NOMO-1 (cell line): ENCODE data around the gene ARRDC4.
"Not testable (repeated sequence)": the region's sequence is repeated elsewhere in the genome, so short reads cannot be mapped to it uniquely, and the experiment has no call there.

Experiments used
- DNase-seq, 2 experiments: peaks; one replicate each; lab custom pipeline; 2025; ENCODE audit not compliant: unreplicated experiment in 2 of 2; lab: John Stamatoyannopoulos, UW

ARRDC4 gene

DNA sequence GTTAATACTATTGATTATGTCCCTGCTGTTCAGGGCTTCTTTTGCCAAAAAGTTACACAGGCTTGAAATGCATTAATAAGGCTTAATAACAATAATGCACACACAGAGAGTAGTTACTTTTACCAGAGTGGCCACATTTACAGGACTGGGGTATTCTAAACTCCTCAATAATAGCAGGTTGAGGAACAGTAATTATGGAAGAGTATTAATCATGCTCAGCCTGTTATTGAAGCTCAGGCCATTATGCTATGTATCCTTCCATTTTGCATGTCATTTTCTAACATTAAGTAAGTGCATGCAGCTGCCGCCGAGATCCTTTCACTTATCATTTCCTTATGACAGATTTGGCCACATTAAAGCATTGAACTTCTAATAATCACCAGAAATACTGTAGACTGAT, 5.7 kb downstream of the ARRDC4 start:
- DNase-seq, result no peak

DNA sequence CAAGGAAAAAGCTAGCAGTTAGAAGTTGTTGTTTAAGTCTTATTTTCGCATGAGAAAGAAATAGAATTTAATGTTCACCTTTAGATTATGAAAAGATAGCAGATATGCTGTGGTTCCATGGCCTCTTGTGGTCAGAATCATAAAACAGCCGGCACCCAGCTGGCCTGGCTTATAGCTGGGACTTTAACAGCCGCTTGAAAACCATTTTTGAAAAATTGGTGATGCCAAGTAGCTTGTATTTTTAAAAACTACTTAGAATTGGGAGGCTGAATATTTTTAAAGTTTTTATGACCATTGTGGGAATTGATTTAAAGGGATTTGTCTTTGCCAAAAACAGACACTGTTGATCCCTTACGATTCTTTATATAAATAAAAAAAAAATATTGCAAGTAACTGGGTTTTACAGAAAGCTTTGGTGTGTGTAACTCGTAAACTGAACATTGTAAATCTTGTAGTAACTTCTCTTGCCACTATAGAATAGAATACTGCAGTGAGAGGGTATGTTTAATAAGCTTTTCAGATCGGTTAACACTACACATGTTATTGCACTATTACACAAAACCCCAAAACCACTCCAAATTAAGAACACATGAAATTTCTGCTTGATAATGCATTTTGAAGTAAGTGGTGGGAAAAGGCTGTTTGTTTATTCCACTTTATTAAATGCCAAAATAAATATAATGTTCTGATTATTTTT, 6.6 kb downstream of the ARRDC4 start:
- DNase-seq, result no peak

DNA sequence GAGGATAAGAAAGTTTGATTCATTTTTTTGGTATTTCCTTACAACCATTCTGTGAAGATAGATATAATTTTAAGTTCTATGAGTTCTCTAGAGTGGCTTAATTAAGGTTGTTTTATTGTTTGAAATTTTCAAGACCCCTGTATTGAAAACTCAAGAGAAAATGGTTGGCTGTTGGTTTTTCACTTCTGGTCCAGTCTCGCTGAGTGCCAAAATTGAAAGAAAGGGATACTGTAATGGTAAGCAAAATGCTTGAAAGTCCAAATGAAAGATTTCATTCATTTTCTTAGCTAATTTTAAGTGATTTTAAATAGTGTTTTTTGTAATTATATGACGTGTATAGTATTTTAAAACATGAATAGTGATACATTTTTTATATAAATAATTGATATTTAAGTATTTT, 7.4 kb downstream of the ARRDC4 start:
- no peak for DNase-seq

DNA sequence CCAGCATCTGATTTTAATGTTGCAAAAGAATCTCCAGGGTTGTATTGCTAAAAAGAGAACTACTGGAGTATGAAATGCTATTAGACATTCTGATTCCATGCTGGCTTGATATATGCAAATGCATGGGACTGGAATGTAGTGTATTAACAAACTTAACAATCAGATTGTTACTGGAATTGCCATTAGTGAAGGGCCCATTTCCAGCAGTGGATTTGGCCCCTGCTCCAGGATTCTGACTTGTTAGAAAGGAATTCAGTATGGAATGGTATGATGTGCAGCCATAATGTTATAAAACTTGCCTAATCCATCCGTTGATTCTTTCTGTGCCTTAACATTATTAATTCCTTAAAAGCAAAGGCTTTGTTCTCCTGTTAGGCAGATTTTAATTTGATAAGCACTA, 7.9 kb downstream of the ARRDC4 start:
- no peak for DNase-seq

DNA sequence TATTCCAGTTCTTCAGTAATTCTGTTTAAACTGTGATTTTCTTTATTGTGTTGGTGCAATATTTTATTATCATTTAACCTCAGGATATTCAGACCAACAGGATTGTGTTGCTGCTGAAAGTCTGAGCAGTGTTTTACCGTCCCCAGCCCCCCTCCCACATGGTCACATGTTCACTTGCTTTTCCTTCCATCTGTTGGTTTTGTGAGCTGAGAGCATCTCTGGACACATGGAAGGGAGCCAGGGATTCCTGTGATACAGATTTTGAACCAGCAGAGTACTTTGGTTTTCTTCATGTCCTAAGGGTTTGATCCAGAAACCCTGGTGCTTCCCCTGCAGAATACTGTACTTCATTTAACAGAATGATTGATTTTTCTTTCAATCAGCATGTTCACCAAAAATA, 11.9 kb downstream of the ARRDC4 start:
- DNase-seq, result no peak

DNA sequence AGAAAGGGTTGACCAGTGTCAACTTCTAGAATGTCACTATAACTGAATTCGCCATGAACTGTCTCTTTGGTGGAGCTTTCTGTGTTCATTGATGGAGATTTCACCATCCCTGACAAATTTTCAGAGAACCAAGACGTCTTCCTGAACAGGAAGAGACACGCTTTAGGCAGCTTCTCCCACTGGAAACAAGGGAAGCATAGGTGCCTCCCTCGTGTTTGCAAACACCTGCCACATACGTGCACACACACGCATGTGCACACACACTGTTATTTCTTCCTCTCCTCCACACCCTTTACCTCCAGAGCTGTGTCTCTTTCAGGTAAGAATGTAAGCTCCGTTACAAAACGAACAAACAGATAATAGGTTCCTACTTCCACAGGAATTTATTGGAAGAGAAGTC, 15.6 kb downstream of the ARRDC4 start:
- DNase-seq, result no peak

DNA sequence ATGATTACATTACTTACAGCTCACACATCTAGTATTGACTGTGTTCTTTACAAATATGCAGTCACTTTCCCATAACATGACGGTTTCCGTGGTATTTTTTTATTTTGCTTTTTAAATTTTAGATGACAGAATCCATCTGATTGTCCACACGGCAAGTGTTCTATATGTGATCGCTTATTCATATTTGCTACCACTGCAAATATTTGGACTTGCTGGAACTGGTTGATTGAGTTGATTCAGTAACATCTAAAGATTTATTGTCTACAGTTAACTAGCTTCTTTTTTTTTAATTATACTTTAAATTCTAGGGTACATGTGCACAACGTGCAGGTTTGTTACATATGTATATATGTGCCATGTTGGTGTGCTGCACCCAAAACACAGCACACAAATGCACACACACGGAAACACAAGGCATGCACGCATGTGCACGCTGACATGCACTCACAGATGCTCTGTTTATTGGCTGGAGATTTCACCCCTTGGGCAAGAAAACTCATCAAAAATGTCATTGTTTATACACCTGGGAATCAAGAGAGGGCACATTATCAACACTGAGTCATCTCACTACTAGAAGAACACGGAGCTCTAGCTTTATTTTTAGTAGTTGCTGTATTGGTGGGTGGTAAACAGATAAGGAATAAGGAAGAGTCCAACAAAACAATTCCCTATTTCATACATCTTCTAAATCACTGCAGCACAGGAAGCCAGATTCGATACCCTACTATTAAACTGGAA, 16.4 kb downstream of the ARRDC4 start:
- no peak for DNase-seq

DNA sequence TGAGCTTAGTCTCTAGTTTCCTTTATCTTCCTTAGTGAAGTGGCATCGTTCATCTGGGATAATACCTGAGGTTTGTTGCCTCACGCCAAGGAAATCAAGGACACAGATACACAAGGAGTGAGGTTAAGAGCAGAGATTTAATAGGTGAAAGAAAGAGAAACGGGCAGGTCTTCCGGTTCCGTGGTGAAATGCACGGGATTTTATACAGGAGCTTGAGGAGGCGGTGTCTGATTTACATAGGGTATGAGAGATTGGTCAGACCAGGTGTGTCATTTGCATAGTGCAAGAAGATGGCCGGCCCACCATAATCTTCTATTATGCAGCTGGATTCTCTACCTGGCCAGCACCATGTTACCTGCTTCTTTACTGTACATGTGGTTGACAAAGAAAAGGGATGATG, 17.2 kb downstream of the ARRDC4 start:
- no peak for DNase-seq

DNA sequence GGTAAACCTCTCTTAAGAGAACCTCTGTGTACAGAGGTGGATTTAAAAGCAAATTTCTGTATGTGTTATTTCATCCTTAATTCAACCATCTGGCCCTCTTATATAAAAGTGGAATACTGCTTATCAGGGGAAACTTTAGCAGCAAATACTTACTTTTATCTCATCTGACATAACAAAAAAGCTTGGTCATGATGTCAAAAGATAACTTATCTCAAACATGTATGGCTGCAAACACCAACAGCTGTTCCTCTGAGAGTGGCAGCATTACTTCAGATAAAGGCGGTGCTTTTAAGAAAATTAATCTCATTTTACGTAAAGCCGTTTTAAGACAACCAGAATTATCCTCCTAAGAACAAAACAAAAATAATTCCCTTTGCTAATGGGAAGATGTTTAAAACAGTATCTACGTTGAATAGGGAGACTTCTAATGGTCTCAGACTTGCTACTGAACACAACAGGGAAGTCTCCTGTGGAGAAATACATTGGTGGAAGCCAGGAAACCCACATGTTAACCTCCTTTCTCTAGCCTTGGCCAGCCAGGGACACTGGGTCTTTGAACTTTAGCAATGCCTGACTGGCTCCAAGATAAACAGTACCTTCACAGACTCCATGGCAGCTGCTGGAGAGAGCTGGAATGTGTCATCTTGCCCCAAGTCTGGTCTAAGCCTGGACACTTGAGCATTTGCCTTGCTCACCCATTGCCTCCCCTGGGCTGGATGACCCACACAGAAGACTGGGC, 18.1 kb downstream of the ARRDC4 start:
- DNase-seq, result no peak

DNA sequence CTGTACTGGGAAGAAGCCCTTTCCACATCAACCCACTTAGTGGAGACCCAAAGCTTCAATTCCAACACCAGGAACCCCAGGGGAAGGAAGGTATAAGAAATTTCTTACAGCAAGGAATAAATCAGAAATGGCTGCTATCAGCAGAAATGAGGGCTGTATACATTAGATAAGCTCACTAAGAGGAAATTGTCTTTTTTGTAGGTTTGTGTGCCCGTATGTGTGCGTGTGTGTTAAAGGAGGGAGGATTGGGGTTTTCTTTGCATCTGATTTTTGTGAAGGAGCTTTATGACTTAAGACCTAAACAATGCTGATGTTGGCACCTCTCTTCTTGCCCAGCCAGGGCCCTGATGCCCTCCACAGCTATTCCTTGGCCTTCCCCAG, 18.6 kb downstream of the ARRDC4 start:
- DNase-seq, result no peak

DNA sequence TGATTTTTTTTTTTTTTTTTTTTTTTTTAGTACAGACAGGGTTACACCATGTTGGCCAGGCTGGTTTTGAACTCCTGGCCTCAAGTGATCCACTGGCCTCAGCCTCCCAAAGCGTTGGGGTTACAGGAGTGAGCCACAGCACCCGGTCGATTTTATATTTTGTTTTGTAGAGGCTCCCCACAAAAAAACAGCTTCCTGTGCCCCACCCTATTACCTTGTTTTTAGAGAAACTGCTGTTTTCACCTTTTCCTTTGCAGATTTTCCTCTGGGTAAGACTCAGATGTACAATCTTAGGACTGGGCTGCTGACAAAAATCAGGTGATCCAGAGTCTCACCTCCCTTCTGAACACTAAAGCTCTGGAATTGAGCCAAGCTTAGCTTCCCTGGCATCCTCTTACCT, 20.6 kb downstream of the ARRDC4 start:
- no peak for DNase-seq

DNA sequence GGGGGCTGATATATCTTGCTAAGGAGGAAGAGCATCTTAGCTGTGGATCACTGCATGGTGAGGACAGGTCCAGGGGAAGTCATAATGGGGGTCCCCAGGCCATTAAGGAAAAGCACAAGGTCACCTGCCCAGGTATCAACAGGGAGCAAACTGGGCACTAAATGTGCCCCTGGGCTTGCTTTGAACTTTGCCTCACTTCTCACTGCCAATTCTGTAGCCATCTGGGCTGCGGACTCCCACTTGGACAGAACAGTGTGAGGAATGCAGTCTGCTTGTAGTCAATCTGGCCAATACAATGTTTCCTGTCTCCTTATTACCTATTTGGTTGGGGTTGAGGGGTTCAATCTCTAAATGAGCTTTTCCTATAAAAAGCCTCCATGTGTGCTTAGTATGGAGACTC, 21.3 kb downstream of the ARRDC4 start:
- no peak for DNase-seq

DNA sequence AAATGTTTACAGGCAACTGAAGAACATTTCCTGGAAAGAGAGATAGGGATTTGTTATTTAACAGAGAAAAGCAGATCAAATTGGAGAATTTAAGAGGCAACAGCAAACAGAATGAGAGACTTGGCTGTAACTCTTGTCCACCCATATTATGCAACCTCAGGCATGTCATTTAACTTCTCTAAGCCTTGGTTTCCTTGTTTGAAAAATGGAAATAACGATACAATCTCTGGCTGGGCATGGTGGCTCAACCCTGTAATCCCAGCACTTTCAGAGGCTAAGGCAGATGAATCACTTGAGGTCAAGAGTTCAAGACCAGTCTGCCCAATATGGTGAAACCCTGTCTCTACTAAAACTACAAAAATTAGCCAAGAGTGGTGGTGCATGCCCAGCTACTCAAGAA, 23.7 kb downstream of the ARRDC4 start:
- peak; percentile 11 to 40 for DNase-seq

DNA sequence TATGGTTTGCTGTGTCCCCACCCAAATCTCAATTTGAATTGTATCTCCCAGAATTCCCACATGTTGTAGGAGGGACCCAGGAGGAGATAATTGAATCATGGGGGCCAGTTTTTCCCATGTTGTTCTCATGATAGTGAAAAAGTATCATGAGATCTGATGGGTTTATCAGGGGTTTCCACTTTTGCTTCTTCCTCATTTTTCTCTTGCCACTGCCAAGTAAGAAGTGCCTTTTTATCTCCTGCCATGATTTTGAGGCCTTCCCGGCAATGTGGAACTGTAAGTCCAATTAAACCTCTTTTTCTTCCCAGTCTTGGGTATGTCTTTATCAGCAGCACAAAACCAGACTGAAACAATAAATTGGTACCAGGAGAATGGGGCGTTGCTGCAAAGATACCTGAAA, 25.5 kb downstream of the ARRDC4 start:
- not testable (repeated sequence) for DNase-seq

DNA sequence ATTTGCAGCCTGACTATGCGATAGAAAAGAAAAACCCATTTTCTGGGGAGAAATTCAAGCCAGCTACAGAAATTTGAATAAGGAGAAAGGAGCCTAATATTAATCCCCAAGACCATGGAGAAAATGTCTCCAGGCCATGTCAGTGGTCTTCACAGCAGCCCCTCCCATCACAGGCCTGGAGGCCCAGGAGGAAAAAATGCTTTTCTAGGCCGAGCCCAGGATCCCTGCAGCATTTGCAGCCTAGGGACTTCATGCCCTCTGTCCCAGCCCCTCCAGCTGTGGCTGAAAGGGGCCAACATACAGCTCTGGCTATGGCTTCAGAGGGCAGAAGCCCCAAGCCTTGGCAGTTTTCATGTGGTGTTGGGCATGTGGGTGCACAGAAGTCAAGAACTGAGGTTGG, 26.3 kb downstream of the ARRDC4 start:
- DNase-seq, result no peak

DNA sequence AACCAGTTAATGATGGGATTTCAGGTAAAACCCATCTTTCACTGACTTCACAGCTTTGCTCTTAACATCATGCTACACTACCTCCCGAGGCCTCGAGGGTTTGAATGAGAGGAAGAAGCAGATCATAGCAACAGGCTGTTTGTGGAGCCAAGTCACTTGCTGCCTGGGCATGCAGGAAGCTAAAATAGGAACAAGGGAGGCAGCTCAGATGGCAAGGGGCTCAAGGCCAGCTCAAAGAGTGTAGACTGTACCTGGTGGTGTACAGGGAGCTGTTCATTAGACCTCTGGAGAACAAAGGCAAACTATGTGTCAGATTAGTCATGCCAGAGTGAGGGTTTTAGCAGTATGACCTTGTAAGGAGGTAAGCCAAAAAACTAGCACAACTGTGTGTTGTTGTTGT, 28.8 kb downstream of the ARRDC4 start:
- DNase-seq, result no peak

DNA sequence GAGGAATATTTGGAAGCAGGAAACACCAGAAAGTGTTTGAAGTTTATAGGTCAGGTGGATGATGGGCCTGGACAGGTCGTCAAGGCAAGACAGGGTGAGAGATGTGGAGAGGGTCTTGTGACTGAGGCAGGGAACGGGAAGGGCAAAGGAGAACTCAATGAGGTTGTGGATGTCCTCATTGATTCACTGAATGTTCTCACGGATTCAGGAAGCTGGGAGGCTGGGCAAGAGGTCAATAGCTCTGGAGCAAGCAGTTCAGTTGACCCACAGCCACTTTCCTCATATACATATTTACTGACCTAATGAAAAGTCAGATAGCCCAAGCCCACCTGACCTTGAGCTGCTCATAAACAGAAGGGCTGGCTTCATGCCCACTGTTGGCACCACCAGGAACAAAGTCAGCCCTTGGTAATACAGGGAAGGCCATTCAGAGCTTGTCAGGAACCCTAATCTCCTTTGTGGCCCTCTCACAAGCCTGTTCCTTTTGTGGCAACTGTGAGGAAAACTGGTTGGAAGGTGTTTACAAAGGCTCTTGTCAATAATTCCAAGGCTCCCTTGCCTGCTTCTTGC, 31.6 kb downstream of the ARRDC4 start:
- no peak for DNase-seq

DNA sequence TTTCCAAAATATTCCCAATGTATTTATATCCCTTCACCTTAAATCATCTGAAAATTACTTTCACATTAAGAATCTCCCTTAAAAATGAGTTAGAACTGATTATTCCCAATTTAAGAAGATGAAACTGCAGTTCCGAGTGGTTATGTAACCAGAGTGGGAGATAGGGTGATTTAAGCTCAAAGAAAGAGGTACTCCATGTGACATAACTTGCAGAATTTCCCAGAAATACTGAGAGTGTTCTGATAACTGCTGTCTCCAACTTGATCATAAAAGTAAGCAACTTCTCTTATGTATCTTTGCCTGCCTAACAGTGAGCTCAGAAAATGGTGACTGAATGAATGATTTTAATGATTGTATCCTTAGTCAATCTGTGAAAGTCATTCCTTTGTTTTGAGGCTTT, 32.3 kb downstream of the ARRDC4 start:
- DNase-seq, result no peak

DNA sequence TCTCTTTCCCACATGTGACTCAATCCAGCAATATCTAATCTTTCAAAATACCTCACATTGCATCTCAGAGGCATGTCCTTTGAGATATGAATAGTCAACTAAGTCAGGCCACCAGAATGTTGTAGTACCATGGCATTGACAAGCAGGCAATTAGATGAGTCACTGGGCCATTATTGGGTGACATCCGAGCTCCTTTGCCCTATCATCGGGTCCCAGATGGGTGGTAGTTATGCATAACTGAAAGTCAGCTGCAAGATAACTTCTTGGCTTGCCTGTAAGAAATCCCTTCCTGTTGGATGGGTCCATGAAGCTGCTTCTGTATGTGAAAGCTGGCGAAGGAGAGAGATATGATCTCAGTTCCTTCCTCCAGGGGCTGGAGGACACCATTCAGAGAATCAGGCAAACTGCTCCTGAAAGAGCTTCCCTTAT, 32.8 kb downstream of the ARRDC4 start:
- DNase-seq, result peak in 1 of 2 experiments; percentile 74

DNA sequence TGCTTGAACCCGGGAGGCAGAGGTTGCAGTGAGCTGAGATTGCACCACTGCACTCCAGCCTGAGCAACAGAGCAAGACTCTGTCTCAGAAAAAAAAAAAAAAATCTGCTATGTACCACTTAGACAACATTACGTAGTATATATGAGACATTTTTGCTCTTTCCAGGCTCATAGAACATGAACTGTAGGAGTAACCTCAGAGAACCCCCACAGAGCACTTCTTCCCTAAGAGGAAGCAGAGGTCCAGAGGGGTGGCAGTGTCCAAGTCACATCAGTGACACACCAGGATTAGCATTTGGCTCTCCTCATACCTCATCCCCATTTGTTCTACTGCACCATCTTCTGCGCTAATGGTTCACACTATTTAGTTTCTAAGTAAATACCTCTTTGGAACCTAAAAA, 33.7 kb downstream of the ARRDC4 start:
- no peak for DNase-seq

DNA sequence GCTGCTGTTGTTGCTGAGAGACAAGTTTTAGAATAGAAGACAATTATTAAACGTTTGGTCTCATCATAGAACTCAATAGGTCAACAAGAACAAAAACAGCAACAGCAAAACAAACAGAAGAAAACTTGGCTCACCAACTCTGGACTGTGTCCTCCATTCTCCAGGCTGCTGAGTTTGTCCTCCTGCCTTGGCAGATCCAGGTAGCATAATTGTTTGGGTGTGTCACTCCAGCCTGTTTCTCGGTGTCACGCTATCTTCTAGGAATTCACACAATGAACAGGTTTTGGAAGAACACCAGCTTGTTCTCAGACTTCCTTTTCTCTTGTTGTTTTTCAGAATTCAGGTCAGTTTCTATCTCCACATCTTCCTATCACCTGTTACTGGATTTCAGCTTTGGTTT, 34.7 kb downstream of the ARRDC4 start:
- no peak for DNase-seq
